EH (cell line): ENCODE data around the gene TBX4.

Source experiments
- DNase-seq: peaks from one replicate; pipeline ENCODE4 v3.0.0-alpha.2; 2015; ENCODE audit warnings: low read depth

TBX4 gene

GRCh38 chr17:61452301-61453290 lies at the start of gene TBX4:
TBX4 (plus strand) TSS chr17:61452422; CDS start chr17:61456491, 4,069 bp downstream.
- no peak for DNase-seq

DNA sequence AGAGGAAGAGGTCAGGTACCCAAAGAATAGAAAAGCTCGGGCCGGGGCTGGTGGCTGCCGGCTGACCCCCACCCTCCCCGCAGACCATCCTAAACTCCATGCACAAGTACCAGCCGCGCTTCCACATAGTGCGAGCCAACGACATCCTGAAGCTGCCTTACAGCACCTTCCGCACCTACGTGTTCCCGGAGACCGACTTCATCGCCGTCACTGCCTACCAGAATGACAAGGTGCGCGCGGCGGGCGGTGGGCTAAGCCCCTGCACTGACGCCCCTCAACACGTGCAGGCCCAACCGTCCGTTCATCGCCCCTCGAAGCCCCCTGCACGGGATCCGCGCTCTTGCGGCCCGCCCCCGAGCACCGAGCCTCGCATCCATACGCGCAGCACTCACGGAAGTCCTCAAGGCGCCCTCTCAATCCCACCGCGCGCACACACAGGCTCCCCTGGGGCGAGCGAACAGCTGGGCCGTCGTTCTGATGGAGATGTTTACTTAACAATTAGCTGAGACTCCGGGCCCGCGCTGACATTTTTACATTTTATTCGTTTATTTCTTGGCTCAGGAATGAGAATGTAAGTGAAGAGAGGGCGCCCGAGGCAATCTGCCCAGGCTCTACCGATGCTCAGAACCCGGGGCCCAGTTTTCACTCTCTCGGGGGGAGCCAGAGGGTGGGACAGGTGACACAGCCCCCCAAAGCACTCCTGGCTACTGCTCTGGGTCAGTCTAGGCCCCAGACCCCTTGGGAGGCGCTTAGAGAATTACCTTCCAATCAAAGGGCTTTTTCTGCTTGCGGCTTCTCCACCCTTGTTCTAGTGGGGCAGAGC lies 49.0 kb upstream of the TBX4 start:
- peak; percentile 76 for DNase-seq

GRCh38 chr17:61403801-61404662 lies 48.2 kb upstream of the TBX4 start:
- DNase-seq, result no peak

- no peak for DNase-seq
Measured at GRCh38 chr17:61404663-61404912, 47.6 kb upstream of the TBX4 start.

- DNase-seq, result no peak
Measured at GRCh38 chr17:61404913-61405685, 47.1 kb upstream of the TBX4 start.

GRCh38 chr17:61405686-61406536 lies 46.3 kb upstream of the TBX4 start:
- no peak for DNase-seq

GRCh38 chr17:61406537-61406845 lies 45.7 kb upstream of the TBX4 start:
- DNase-seq, result no peak

DNA sequence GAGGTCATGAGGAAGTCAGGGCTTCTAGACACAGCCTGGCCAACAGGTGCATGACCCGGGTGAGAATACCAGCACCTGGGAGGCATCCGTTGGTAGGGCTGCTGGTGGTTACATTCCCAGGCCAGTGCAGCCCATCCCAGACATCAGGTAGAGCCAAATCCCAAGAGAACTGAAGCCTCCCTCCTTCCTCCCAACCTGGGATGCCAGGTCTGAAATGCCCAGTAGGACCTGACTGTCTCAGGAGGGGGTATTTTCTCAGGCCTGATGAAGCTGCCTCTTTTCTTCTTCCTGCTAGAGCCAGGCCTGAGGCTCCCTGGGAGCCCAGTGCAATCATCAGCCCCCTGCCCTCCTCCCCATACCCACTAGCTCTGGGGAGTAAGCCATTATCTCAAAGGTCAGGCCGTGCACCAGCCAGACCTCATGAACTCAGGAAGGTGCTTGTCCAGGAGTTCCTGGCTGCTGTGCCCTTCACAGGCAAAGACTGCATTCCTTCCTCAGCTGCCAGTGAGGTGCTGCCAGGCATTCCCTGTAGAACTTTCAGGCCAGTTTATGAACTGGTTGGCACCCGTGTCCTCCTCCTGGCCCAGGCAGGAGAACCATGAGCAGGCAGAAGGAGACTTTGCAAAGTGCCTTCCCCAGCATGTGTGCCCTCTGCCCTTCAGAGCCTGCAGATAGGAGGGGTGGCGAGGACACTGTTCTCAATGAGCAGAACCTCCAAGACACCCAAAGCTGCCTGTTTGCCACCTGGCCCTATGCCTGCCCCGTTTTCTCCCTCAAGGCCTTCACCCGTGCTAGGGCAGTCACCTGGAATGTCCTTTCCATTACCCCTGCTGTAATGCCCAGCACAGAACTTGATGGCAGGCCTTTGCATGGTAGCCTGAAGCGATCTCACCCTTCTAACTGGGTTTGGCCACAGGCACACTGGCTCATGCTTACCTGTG lies 45.0 kb upstream of the TBX4 start:
- no peak for DNase-seq

DNA sequence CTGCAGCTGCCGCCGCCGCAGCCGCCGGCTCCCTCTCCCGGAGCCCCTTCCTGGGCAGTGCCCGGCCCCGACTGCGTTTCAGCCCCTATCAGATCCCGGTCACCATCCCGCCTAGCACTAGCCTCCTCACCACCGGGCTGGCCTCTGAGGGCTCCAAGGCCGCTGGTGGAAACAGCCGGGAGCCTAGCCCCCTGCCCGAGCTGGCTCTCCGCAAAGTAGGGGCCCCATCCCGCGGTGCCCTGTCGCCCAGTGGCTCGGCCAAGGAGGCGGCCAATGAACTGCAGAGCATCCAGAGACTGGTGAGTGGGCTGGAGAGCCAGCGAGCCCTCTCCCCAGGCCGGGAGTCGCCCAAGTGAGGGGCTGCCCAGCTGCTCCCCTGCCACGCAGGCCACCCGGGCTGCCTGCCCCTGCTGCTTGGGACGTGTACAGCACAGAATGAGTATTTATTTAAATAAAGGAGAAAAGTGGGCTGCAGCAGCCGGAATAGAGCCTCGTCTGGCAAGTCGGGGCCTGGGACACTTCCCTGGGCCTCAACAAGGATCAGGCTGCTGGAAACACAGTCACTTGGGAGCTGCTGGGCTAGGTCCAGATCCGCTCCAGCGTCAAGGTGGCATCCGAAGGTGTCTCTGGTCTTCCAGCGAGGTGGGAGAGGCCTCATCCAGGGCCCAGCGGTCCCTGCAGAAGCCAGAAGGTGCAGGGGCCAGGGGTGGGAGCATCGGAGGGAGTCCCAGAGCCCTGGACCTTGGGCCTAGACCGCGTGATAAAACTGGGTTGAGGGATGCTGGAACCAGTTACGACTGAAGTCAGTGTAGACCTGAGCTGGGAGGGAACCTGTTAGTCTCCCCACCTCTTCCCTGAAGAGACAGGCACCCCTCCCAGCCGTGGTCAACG lies 43.8 kb upstream of the TBX4 start:
- DNase-seq, result no peak

GRCh38 chr17:61409301-61410112 lies 42.7 kb upstream of the TBX4 start:
- peak; percentile 71 for DNase-seq

DNA sequence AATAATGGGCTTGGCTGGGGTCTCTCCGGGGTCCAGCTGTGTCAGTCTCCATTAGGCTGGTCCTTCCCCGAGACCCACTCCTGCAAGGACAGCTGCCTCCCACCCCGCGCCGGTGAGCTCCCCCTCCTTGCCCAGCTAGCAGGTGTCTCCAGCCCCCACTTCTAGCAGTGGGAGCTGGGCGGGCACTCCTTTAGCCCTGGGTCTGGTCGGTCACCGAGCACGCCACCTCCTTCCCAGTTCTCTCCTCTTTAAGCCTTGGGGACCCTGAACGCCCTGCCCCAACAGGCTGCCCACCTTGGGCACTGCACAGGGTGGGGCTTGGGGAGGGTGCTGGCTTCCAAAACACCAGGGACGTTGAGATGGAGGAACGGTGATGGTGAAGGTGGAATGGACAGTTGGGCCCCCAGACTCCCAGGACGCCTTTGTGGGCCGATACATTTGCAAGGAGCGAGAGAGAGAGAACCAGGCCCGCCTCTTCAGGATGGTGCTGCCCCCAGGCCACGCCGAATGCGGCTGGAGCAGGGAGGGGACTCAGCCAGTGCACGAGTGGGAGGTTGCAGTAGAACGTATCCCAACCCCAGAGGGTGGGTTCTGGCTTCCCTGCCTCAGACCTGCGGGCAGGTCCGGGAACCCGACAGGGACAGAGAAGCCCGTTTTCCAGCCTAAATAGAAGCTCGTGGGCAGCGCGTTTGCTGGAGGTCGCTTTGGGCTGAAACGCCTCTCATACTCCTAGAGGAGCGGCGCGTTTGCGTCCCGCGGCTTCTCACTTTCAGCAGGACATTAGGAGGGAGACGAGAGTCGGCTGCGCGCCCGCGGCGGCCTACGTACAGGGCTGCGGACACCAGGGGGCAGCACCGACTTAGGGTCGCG lies 41.8 kb upstream of the TBX4 start:
- DNase-seq, result peak; percentile 57

DNA sequence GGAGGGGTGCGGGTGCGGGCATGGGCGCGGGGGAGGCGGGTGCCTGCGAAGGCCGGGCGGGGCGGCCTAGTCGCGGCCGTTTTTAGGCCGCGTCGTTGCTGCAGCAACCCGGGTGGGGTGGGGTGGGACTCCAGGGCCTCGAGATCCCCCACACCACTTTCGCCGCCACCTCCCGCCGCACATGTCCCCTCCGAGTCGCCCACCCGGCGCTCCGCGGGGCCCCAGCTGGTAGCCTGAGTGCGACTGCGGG lies 41.3 kb upstream of the TBX4 start:
- no peak for DNase-seq

- peak; percentile 72 for DNase-seq
Measured at GRCh38 chr17:61411261-61412142, 40.7 kb upstream of the TBX4 start.

- DNase-seq, result peak; percentile 85
Measured at GRCh38 chr17:61412143-61412859, 39.9 kb upstream of the TBX4 start.
